Endothelial cell of umbilical vein (primary cell): ENCODE data around the gene GPR173. TPM values are rescaled to one million over a fixed set of nuclear protein-coding genes. Genes with fewer than 3 reads are reported as not detected.

Source experiments
- BruUV-seq: library from RNA; stranded (reverse); fragments of 400-500 nt; replicated peaks from 2 replicates; lab custom pipeline; 2021; lab: Mats Ljungman, UMichigan
- CTCF ChIA-PET: fragments of 300-600, 350-600 bp; sonication (Branson Sonifier 250); formaldehyde crosslinking; loops from one replicate; lab custom pipeline; 2021; ENCODE audit warnings: antibody characterized with exemption, inconsistent platforms; lab: Charles Lee
- POLR2A ChIA-PET: fragments of 300-600, 350-600 bp; sonication (Branson Sonifier 250); formaldehyde crosslinking; loops from one replicate; lab custom pipeline; 2021; ENCODE audit warnings: antibody characterized with exemption, inconsistent platforms; lab: Charles Lee
- DNase-seq: peaks from one replicate; pipeline ENCODE4 v3.0.0-alpha.2; 2011; ENCODE audit warnings: low read depth, low spot score
- FAIRE-seq: peaks from 2 replicates; lab custom pipeline; 2011; peaks lifted over from hg19 to GRCh38; lab: Jason Lieb, UNC
- H2AFZ ChIP-seq: 2 replicates; pipeline ENCODE4 v1.6.0; 2012; ENCODE audit warnings: low read depth, low read length, control low read depth, inconsistent platforms
- H3K27ac ChIP-seq: 2 replicates; pipeline ENCODE4 v1.5.1; 2011; ENCODE audit warnings: low read depth, mild to moderate bottlenecking, control low read depth, low read length, moderate library complexity; ENCODE audit not compliant: insufficient read depth
- H3K27me3 ChIP-seq, 2 experiments: 2 replicates each; pipeline versions ENCODE4 v1.6.0 to v1.6.1; 2011; ENCODE audit warnings: low read length in 2 of 2, mixed read lengths in 1 of 2; ENCODE audit not compliant: control insufficient read depth in 2 of 2, insufficient read depth in 2 of 2
- H3K36me3 ChIP-seq, 2 experiments: 2 replicates in 1 of 2; 3 replicates in 1 of 2; pipeline ENCODE4 v1.5.1; 2011; ENCODE audit warnings: low read length in 2 of 2, mild to moderate bottlenecking in 1 of 2, moderate library complexity in 1 of 2; ENCODE audit not compliant: control insufficient read depth in 2 of 2, insufficient read depth in 2 of 2; ENCODE audit errors: extremely low read depth in 1 of 2
- H3K4me1 ChIP-seq: 3 replicates; pipeline ENCODE4 v1.5.1; 2011; ENCODE audit warnings: mild to moderate bottlenecking, low read length; ENCODE audit not compliant: control insufficient read depth, insufficient read depth; ENCODE audit errors: extremely low read depth
- H3K4me2 ChIP-seq: 2 replicates; pipeline ENCODE4 v1.6.1; 2011; ENCODE audit warnings: low read length, control low read depth, mixed read lengths; ENCODE audit not compliant: insufficient read depth
- H3K4me3 ChIP-seq, 3 experiments: fragments of 200-600 bp in 1 of 3; sonication (generic), shearing (Covaris generic) in 1 of 3; replicated peaks in 1 of 3; 2 replicates each; pipeline ENCODE4 v1.5.1; 2011 to 2016; ENCODE audit warnings: control low read depth in 3 of 3, low read length in 3 of 3, mild to moderate bottlenecking in 2 of 3, inconsistent platforms in 1 of 3, low read depth in 1 of 3, moderate library complexity in 1 of 3; ENCODE audit not compliant: insufficient read depth in 1 of 3
- H3K79me2 ChIP-seq: 2 replicates; pipeline ENCODE4 v1.6.0; 2012; ENCODE audit warnings: low read length, inconsistent platforms; ENCODE audit not compliant: control insufficient read depth, insufficient read depth
- H3K9ac ChIP-seq: replicated peaks from 2 replicates; pipeline ENCODE3; 2011; ENCODE audit warnings: low read length, control low read depth; ENCODE audit not compliant: insufficient read depth; ENCODE audit errors: extremely low read depth
- H3K9me1 ChIP-seq: replicated peaks from 3 replicates; pipeline ENCODE4 v1.6.0; 2011; ENCODE audit warnings: mild to moderate bottlenecking, low read length; ENCODE audit not compliant: control insufficient read depth, insufficient read depth; ENCODE audit errors: extremely low read depth
- H3K9me3 ChIP-seq: replicated peaks from 2 replicates; pipeline ENCODE4 v1.5.1; 2012; ENCODE audit warnings: low read length, inconsistent platforms; ENCODE audit not compliant: control insufficient read depth, insufficient read depth
- H4K20me1 ChIP-seq: replicated peaks from 2 replicates; pipeline ENCODE3; 2011; ENCODE audit warnings: mild to moderate bottlenecking, low read length; ENCODE audit not compliant: control insufficient read depth, insufficient read depth; ENCODE audit errors: extremely low read depth
- CTCF ChIP-seq, 2 donors: IDR thresholded peaks; 1 replicate in 1 of 2; 2 replicates in 1 of 2; pipeline ENCODE4 v1.5.1; 2011; ENCODE audit warnings: low read length in 2 of 2, mild to moderate bottlenecking in 2 of 2, moderate library complexity in 2 of 2, control low read depth in 1 of 2, inconsistent platforms in 1 of 2, low read depth in 1 of 2; ENCODE audit not compliant: insufficient read depth in 1 of 2; ENCODE audit errors: extremely low read depth in 1 of 2
- EZH2 ChIP-seq: IDR thresholded peaks from 2 replicates; pipeline ENCODE4 v1.6.1; 2012; ENCODE audit warnings: borderline replicate concordance, low read depth, mild to moderate bottlenecking, moderate library complexity, low read length, inconsistent platforms; ENCODE audit not compliant: severe bottlenecking
- FOS ChIP-seq: IDR thresholded peaks from 2 replicates; pipeline ENCODE4 v1.6.1; 2011; ENCODE audit warnings: mild to moderate bottlenecking, low read length, moderate library complexity, borderline replicate concordance; ENCODE audit not compliant: insufficient read depth
- GATA2 ChIP-seq: IDR thresholded peaks from 2 replicates; pipeline ENCODE4 v1.7.0; 2011; ENCODE audit warnings: low read depth, mild to moderate bottlenecking, moderate library complexity, mixed read lengths, low read length; ENCODE audit not compliant: insufficient read length, insufficient read depth
- JUN ChIP-seq: IDR thresholded peaks from 2 replicates; pipeline ENCODE4 v1.6.1; 2011; ENCODE audit warnings: borderline replicate concordance, low read depth; ENCODE audit not compliant: insufficient read length, insufficient read depth
- MAX ChIP-seq: IDR thresholded peaks from 2 replicates; pipeline ENCODE4 v1.6.1; 2011; ENCODE audit not compliant: insufficient read depth, insufficient read length
- MYC ChIP-seq: IDR thresholded peaks from one replicate; pipeline ENCODE4 v1.6.1; 2011; ENCODE audit warnings: mild to moderate bottlenecking, low read depth, low read length
- POLR2A ChIP-seq: IDR thresholded peaks from 2 replicates; pipeline ENCODE4 v1.6.1; 2012; ENCODE audit warnings: low read depth, mild to moderate bottlenecking, control low read depth, low read length
- POLR2AphosphoS5 ChIP-seq: IDR thresholded peaks from 2 replicates; pipeline ENCODE4 v1.6.1; 2012; ENCODE audit warnings: low read depth, mild to moderate bottlenecking, control low read depth, low read length, moderate library complexity; ENCODE audit not compliant: insufficient read depth
- dilution Hi-C: fragments of 300-500 bp; cut with MboI; formaldehyde crosslinking; loops from one replicate; pipeline ENCODE4 v1.15.0; 2019; ENCODE audit warnings: low sequenced_read_pairs; ENCODE audit not compliant: extremely low pct_ligation_motif_present
- intact Hi-C: fragments of 100-400 bp; cut with micrococcal nuclease; formaldehyde crosslinking; loops from one replicate; pipeline ENCODE4 v1.10.0; 2022
- polyA plus RNA-seq, 4 experiments: library from polyadenylated mRNA; depleted of rRNA in 3 of 4; stranded (reverse) in 3 of 4; unstranded in 1 of 4; fragments of >200 nt; gene quantifications; 2 replicates each; pipeline versions ENCODE4 v1.2.1 to v1.2.3, GENCODE V29; 2011 to 2012; ENCODE audit warnings: missing spikeins in 1 of 4
- total RNA-seq: library from RNA; stranded (reverse); gene quantifications from 2 replicates; pipeline ENCODE4 v1.2.3, GENCODE V29; 2021

The GPR173 gene
- total and polyA plus RNA-seq, 2 donors (not counting 3 experiments of a cell fraction or from before 2014, with no cell fraction given) = 9.2 to 11.3 TPM

DNA sequence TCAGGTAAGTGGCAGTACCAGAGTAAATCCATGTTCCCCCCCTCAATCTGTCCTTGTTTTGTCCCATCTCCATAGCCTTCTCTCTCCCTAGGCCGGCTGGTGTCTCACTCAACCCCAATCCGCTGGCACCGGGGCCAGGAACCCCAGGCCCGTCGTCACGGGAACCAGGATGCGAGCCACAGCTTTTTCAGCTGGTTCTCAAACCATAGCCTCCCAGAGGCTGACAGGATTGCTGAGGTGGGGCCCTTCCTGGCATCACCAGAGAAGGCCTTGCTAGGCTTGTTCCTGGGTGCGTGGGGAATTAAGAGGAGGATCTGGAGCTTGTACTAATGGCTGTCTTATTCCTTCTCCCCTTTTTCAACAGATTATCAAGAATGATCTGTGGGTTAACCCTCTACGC, 36.3 kb downstream of the GPR173 start:
- peaks cover 8% of the 10 kb centered on the region for H3K4me1 ChIP-seq
- FAIRE-seq = no peak
- CTCF ChIA-PET = no interaction called here
- no peaks in the 10 kb centered on the region for H4K20me1 ChIP-seq
- POLR2A ChIA-PET = no interaction called here
- no peak overlapping the region for H3K9ac ChIP-seq
- H3K79me2 ChIP-seq = peaks cover 10% of the 10 kb centered on the region
- H3K27me3 ChIP-seq = no peaks in the 10 kb centered on the region
- dilution Hi-C loops (no loop called here), intact Hi-C loops (no loop called here)
- no TSS peak for BruUV-seq
- H3K9me1 ChIP-seq = no peaks in the 10 kb centered on the region
- no peak overlapping the region for H3K4me2 ChIP-seq
- TF ChIP-seq EZH2 (no peak), MYC (no peak)
- no peaks in the 10 kb centered on the region for H3K9me3 ChIP-seq
- H3K27ac ChIP-seq = no peak overlapping the region
- DNase-seq = no peak
- H2AFZ ChIP-seq = no peak overlapping the region
- H3K36me3 ChIP-seq = peaks cover 0 to 13% of the 10 kb centered on the region in 2 experiments
- H3K4me3 ChIP-seq = no peak overlapping the region

DNA sequence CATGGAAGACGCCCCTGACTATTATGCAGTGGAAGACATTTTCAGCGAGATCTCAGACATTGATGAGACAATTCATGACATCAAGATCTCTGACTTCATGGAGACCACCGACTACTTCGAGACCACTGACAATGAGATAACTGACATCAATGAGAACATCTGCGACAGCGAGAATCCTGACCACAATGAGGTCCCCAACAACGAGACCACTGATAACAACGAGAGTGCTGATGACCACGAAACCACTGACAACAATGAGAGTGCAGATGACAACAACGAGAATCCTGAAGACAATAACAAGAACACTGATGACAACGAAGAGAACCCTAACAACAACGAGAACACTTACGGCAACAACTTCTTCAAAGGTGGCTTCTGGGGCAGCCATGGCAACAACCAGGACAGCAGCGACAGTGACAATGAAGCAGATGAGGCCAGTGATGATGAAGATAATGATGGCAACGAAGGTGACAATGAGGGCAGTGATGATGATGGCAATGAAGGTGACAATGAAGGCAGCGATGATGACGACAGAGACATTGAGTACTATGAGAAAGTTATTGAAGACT, 37.2 kb downstream of the GPR173 start:
- TF ChIP-seq FOS = no peak
- no peak for TF ChIP-seq CTCF (IDR thresholded peaks at IDR 0.05; ENCODE audit: extremely low read depth in 1 of 2, insufficient read depth in 1 of 2, low read depth in 1 of 2, low read length in 2 of 2)
- no peak for TF ChIP-seq POLR2AphosphoS5
- no peak for TF ChIP-seq JUN
- TF ChIP-seq MAX = no peak
- no peak for TF ChIP-seq POLR2A
- TF ChIP-seq EZH2 = no peak
- TF ChIP-seq GATA2 = no peak
- TF ChIP-seq MYC = no peak
- H3K79me2 ChIP-seq = peaks cover 10% of the 10 kb centered on the region
- H3K27me3 ChIP-seq = no peaks in the 10 kb centered on the region
- ChIA-PET CTCF (no interaction called here), POLR2A (no interaction called here)
- H3K9ac ChIP-seq = no peak overlapping the region
- no peaks in the 10 kb centered on the region for H4K20me1 ChIP-seq
- H3K9me3 ChIP-seq = no peaks in the 10 kb centered on the region
- no peak overlapping the region for H2AFZ ChIP-seq
- H3K4me3 ChIP-seq = no peak overlapping the region
- dilution Hi-C loops = no loop called here
- DNase-seq = no peak
- H3K4me2 ChIP-seq = no peak overlapping the region
- FAIRE-seq = no peak
- intact Hi-C loops = no loop called here
- peaks cover 0 to 13% of the 10 kb centered on the region in 2 experiments for H3K36me3 ChIP-seq
- H3K27ac ChIP-seq = no peak overlapping the region
- no TSS peak for BruUV-seq
- peaks cover 7% of the 10 kb centered on the region for H3K4me1 ChIP-seq
- no peaks in the 10 kb centered on the region for H3K9me1 ChIP-seq
